HG02610 (cell line): Measurements from ENCODE around the gene GABRB1.

Experiments used
- ATAC-seq: cut with Tn5 transposase; IDR thresholded peaks from one replicate; pipeline ENCODE4 v1.9.1; 2021; ENCODE audit warnings: mild to moderate bottlenecking, moderate library complexity; ENCODE audit not compliant: unreplicated experiment

Gene GABRB1

GRCh38 chr4:47110546-47111132 is 79.3 kb downstream of the GABRB1 start:
- ATAC-seq: no peak

GRCh38 chr4:47118192-47118929 is 87.0 kb downstream of the GABRB1 start:
- ATAC-seq: no peak

- ATAC-seq: no peak
Measured at GRCh38 chr4:47120783-47121182, 89.4 kb downstream of the GABRB1 start.

GRCh38 chr4:47122592-47123291 is 91.4 kb downstream of the GABRB1 start:
- peak; percentile 81 for ATAC-seq

- ATAC-seq: no peak
Measured at GRCh38 chr4:47128991-47129390, 97.6 kb downstream of the GABRB1 start.

GRCh38 chr4:47135210-47135609 is 103.8 kb downstream of the GABRB1 start:
- no peak for ATAC-seq

- peak; percentile 23 for ATAC-seq
Measured at GRCh38 chr4:47143261-47143660, 111.9 kb downstream of the GABRB1 start.

- ATAC-seq: peak; percentile 99
Measured at GRCh38 chr4:47145630-47146029, 114.3 kb downstream of the GABRB1 start.

GRCh38 chr4:47154816-47155370 is 123.5 kb downstream of the GABRB1 start:
- ATAC-seq: no peak

GRCh38 chr4:47155919-47156318 is 124.6 kb downstream of the GABRB1 start:
- no peak for ATAC-seq

GRCh38 chr4:47160095-47160494 is 128.7 kb downstream of the GABRB1 start:
- no peak for ATAC-seq

GRCh38 chr4:47167081-47168035 is 136.0 kb downstream of the GABRB1 start:
- ATAC-seq: no peak

- ATAC-seq: no peak
Measured at GRCh38 chr4:47184083-47184482, 152.7 kb downstream of the GABRB1 start.

- no peak for ATAC-seq
Measured at GRCh38 chr4:47185761-47186160, 154.4 kb downstream of the GABRB1 start.

GRCh38 chr4:47187608-47188007 is 156.2 kb downstream of the GABRB1 start:
- no peak for ATAC-seq

GRCh38 chr4:47193179-47193578 is 161.8 kb downstream of the GABRB1 start:
- no peak for ATAC-seq

- ATAC-seq: no peak
Measured at GRCh38 chr4:47194036-47194737, 162.8 kb downstream of the GABRB1 start.

GRCh38 chr4:47195706-47196105 is 164.3 kb downstream of the GABRB1 start:
- ATAC-seq: no peak

- ATAC-seq: no peak
Measured at GRCh38 chr4:47198791-47199190, 167.4 kb downstream of the GABRB1 start.

GRCh38 chr4:47203593-47203992 is 172.2 kb downstream of the GABRB1 start:
- ATAC-seq: no peak
